T47D (cell line): Measurements from ENCODE around the gene MUC5B.
"Not testable (repeated sequence)": the region's sequence is repeated elsewhere in the genome, so short reads cannot be mapped to it uniquely, and the experiment has no call there.

Experiments
- DNase-seq, 2 experiments: peaks; one replicate each; pipeline versions ENCODE4 v3.0.0 to v3.0.0-alpha.2; 2011 to 2012; ENCODE audit warnings: low read depth in 1 of 2, low spot score in 1 of 2
- JUND ChIP-seq: IDR thresholded peaks from 2 replicates; pipeline ENCODE4 v1.6.1; 2012; ENCODE audit warnings: low read depth
- in situ Hi-C: cut with HindIII; loops from 2 replicates; pipeline ENCODE4 v1.10.0; 2016; ENCODE audit warnings: low sequenced_read_pairs, low pct_unique_long_range_greater_than_20kb

The MUC5B gene

DNA sequence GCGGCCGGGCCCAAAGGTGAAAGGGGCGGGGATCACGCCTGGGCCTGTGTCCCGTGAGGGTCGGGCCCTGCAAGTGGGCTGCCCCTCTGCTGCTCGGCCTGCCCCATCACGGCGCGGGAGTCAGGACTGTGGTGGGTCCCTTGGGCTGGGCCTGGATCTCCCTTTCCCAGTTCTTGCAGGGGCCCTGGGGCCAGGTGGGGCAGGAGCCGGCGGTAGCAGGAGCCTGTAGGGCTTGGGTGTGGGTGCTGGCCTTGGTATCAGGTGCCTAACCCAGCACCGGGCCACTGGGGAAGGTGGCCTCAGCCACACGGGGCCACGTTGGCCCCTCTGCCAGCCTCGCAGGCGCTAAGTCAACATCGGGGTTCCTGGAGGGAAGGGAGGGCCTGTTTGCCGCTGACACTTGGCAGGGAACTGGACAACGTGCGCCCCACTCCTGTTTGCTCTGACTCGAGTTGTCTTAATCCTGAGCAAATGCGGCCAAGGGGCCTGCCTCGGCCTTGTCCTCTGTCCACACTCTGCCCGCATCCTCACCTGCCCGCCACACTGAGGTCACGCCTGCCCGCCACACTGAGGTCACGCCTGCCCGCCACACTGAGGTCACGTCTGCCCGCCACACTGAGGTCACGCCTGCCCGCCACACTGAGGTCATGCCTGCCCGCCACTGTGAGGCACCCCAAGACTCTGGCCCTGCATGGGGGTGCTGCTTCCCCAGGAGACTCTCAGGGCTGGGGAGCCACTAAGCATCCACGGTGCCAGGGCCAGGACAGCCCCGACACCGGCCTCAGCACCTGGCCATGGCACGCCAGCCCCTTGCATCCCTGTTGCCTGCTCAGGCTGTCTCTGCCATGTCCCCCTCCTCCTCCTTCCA, 14.2 kb upstream of the MUC5B start:
- TF ChIP-seq JUND, result no peak
- DNase-seq, result no peak
- in situ Hi-C loops, result no loop called here

DNA sequence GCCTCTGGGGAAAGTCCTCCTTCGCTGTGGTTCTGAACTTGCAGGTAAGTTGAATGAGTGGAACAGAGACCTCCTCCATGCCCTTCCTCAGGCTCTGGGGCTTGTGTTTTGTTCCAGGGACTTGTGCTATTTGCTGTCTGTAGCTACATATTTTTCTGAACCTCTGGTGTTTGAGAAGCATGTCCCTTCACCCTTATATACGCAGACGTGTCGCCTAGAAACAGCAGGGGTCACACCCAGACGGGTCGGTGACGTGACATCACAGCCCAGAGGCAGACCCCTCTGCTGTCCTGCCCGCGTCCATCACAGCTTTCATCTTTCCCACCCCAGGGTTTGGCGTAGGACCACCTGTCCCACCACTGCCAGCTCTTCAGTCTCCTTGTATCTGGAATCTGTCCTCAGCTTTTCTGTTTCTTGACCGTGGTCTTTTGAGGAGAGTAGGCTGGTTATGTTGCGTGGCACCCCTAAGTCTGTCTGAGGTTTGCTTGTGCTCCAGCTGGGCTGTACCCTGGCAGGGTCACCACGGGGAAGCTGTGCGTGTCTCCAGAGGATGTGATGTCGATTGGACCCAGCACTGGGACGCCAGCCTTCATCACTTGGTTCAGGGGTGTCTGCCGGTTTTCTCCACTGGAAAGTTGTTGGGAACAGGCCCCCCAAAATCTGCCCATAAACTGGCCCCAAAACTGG, 13.4 kb upstream of the MUC5B start:
- no peak for TF ChIP-seq JUND
- in situ Hi-C loops, result no loop called here
- no peak for DNase-seq

DNA sequence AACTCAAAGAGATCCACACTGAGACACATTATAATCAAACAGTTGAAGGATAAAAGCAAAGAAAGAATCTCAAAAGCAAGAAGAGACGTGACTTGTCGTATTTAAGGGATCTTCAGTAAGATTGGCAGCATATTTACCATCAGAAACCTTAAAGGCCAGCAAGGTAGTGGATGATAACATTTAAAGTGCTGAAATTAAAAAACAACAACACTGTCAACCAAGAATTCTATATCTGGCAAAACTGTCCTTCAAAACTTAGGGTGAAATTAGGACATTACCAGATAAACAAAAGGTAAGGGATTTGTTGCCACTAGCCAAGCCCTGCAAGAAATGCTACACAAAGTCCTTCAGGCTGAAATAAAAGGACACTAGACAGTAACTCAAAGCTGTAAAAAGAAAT, 11.0 kb upstream of the MUC5B start:
- no peak for TF ChIP-seq JUND
- in situ Hi-C loops, result no loop called here
- no peak for DNase-seq

DNA sequence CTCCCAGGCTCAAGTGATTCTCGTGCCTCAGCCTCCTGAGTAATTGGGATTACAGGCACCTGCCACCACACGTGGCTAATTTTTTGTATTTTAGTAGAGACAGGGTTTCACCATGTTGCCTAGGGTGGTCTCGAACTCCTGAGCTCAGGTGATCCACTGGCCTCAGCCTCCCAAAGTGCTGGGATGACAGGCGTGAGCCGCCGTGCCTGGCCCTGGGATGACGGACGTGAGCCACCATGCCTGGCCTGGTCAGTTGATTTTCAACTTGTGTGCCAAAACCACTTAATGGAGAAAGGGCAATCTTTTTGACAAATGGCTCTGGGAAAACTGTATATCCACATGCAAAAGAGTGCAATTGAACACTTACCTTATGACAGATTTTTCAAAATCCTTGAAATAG, 7.0 kb upstream of the MUC5B start:
- in situ Hi-C loops, DNase-seq: not testable (repeated sequence)

DNA sequence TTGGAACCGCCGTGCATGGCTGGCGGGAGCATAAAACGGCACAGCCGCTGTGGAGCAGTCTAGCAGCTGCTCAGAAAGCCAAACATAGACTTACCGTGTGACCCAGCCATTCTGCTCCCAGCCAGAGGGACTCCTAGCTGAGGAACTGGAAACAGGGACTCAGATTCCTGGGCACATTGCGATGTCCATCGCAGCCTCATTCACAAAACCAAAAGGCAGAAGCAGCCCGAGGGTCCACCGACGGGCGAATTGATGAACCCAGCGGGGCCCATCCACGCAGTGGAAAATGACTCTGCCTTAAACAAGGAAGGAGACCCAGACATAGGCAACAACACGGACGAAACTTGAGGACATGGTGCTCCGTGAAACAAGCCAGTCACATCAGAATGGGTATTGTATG, 5.7 kb upstream of the MUC5B start:
- in situ Hi-C loops, result no loop called here
- no peak for TF ChIP-seq JUND
- no peak for DNase-seq

DNA sequence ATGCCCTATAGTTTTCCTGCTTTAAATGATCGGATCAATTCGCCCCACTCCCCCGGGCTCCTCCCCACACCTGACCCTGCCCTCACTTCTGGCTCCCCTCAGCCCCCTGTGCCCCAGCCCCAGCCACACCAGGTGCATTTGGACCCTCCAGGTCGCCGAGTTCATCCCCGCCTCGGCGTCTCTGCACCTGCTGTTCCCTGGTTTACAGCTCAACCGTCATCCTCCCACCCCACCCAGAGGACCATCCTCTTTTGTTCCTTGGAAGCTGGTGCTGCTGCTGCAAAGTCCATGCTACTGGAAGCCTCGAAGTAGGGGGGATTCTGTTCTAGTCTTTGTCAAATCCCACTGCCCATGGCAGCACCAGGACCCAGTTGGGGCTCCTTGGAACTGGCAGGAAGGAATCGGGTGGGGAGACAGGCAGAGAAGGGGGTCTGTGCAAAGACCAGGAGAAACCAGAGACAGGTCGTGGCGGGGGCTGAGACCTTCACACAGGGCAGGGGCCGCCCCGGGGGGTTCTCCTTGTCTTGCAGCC, 4.5 kb upstream of the MUC5B start:
- DNase-seq, result no peak
- in situ Hi-C loops, result no loop called here
- TF ChIP-seq JUND, result no peak

DNA sequence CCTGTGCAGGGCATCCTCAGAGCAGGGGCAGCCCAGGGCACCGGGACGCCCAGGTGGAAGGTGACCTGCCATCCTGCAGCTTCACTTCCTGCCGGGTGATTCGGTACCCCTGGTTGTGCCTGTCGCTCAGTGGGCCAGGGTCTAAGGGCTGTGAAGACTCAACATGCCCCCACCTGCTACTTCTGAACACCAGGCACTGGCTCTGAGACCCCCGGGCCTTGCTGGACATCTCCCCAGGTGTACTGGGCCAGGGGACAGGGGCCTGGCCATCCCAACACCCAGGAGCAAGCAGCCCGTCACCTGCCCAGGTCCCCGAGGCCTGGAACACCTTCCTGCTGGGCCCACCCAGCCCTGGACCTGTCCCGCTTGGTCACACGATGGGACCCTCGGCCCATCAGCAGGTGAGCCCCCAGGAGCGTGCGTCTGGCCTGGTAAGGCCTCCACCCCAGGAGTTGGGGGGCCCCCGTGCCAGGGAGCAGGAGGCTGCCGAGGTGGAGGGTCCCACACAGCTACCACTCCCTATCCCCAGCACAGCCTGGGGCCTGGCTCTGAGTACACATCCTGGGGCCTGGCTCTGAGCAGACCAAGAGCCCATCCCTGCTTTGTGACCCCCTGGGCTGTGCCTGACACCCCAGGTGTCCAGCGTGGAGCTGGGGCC, 3.9 kb upstream of the MUC5B start:
- no peak for DNase-seq
- in situ Hi-C loops, result no loop called here
- no peak for TF ChIP-seq JUND

DNA sequence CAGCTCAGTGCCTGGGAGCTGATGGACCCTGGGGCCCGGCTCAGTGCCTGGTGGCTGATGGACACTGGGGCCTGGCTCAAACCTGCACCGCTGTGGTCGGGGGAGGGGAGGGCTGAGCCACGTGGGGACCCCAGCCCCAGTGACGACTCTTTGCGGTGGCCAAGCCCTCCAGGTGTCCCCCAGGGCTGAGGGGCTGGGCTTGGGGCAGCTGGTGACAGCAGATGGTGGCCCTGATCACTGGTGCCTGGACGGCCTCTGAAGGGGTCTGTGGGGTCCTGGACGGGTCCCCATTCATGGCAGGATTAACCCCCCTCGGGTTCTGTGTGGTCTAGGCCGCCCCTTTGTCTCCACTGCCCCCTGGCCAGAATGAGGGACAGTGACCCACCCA, 3.4 kb upstream of the MUC5B start:
- no peak for TF ChIP-seq JUND
- no peak for DNase-seq
- in situ Hi-C loops, result no loop called here

DNA sequence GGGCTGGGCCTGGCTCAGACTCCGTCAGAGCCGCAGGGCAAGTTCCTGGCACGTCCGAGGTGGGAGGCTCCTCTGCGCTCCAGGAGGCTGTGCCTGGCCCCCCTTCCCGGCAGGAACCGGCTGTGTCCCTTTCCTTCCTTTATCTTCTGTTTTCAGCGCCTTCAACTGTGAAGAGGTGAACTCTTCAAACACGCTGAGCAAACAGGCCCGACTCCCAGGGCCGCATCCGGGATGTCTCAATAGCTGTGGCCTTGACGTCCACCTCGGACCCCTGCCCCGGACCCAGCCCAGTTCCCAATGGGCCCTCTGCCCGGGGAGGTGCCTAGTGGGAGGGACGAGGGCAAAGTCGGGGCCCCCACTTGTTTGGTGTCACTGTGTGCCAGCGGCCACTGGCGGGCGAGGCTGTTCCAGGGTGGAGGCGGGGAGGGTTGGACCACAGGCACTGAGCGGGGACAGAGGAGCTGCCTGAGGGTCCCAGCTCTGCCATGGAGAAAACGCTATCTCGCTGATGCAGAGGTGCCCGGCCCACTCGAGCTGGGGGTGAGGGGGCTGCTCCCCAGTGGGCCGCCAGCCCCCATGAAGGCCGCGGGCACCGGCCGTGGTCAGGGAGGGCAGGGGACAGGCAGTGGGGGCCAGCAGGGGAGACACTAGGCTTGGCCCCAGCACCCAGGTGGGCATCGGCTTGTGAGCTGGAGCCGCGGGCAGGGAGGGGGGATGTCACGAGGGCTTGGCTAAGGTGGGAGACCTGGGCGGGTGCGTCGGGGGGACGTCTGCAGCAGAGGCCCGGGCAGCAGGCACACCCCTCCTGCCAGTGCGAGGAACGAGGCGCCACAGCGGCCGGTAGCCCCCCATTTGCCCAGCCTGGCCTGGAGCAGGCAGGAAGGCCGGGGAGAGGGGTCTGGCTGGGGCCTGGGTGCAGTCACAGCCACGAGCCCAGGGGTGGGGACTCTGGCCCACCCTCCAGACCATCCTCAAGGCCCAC, 2.7 kb upstream of the MUC5B start:
- no peak for DNase-seq
- in situ Hi-C loops, result no loop called here

DNA sequence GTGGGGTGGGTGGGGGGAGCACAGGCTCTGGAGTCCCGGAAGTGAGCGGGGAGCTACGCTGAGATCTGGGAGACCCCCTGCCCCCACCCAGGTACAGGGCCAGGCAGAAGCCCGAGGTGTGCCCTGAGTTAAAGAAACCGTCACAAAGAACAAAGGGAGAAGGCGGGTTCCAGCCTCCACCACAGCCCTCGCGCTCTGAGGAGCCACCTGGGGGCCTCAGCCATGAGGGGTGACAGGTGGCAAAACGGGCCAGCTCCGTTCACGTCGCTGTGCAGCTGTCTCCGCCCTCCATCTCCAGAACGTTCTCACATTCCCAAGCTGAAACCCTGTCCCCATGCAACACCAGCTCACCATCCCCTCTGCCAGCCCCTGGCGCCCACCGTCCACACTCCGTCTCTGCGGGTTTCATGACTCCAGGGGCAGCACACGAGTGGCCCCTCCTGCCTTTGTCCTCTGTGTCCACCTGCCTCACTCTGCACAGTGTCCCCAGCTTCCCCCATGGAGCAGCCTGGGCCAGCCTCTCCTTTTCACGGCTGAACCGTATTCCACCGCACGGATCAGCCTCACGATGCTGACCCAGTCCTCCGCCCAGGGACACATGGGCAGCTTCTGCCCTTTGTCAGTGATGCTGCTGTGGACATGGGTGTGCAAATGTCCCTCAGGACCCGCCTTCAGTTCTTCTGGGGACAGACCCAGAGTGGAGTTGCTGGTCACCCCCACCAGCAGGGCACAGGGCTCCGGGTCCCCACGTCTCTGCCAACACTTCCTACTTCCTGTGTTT, 1.7 kb upstream of the MUC5B start:
- in situ Hi-C loops, result no loop called here
- TF ChIP-seq JUND, result no peak
- DNase-seq, result no peak

More for the DNA sequence above, 2.7 kb upstream of the MUC5B start:
- no peak for TF ChIP-seq JUND

DNA sequence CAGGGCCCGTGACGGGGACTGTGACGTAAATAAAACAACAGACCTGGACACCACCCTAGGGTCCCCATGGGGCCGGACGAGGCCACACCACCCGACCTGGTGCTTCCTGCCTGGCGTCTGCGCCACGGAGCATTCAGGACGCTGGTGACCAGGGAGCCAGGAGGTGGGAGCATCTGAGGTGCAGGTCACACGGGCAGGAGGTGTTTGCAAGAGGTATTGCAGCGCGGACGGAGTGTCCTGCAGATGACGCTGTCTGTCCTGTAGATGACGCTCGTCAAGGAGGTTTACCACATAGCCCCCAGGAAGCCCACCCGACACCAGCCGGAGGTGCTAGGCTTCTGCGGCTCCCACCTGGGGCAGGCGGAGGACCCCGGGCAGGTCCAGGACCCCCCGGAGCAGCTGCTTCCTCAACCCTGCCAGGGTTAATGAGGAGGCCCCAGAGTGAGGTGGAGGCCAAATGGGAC, 986 bp upstream of the MUC5B start:
- DNase-seq, result no peak
- in situ Hi-C loops, result no loop called here
- no peak for TF ChIP-seq JUND
